Measurements from ENCODE around the gene ELMO1.

DNA sequence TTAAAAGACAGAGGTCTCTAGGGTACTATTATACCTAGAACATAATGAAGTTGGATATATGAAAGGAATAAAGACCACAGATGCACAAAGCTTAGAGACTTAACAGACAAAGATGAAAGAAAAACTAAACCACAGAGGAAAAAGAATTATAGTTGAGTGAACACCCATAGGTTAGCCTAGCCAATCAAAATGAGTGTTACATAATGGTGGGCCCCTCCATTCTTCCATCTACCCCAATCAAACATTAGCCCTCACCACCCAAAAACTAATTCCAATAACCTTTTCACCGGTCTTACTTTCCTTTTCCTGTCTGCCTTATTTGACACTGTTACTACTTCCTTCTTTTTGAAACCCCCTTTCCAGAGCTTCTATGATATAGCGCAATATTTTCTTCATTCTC lies 130.1 kb downstream of the ELMO1 start:
- TF ChIP-seq POLR2A (IDR thresholded peaks at IDR 0.05; ENCODE audit: low read length) (no peak), GATA1 (IDR thresholded peaks at IDR 0.05; ENCODE audit: low read depth, low read length) (no peak)
